ENCODE measurements around the gene PHF21A. TPM values are rescaled to one million over a fixed set of nuclear protein-coding genes. Genes with fewer than 3 reads are reported as not detected.

PHF21A gene
- total RNA-seq, 2 donors from 2014 or later, result 50.3 to 64.3 TPM

- peaks cover 36 to 60% of the 10 kb centered on the region in 2 donors for H3K4me1 Mint-ChIP-seq (ENCODE audit: low read depth in 2 of 2)
- ATAC-seq (no peak), DNase-seq (ENCODE audit: low spot score) (no peak)
- no peaks in the 10 kb centered on the region for H3K9me3 Mint-ChIP-seq
- peak overlapping the region; percentile 57 for H3K4me3 Mint-ChIP-seq
- peak overlapping the region; percentile 77 to 96 for H3K27ac Mint-ChIP-seq
- peaks cover 6% of the 10 kb centered on the region for H3K36me3 Mint-ChIP-seq
- H3K27me3 Mint-ChIP-seq, result no peaks in the 10 kb centered on the region
Observed at GRCh38 chr11:46116007-46116711, 5.1 kb downstream of the PHF21A start.

- peak overlapping the region; percentile 30 for H3K4me3 Mint-ChIP-seq
Observed at GRCh38 chr11:46114961-46115360, 6.3 kb downstream of the PHF21A start.

DNA sequence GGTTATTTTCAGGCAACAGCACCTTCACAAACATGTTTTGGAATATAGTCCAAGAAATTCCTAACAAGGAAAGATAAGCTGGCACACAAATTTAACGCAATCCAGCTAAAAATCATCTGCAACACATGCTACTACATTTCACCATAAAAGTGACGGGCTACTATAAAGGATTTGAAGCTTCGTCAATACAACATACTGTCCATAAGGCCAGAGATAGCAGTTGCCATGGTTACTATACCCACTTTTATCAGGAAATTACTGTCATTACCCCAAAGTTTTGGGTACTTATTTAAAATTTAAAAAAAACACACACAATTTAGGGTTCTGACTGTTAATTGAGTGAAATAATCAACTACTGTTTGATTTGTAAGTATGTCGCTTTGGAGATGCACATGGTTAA, 6.9 kb downstream of the PHF21A start:
- Mint-ChIP-seq H3K4me3 (no peak overlapping the region), H3K27ac (peak overlapping the region; percentile 77 to 96), H3K27me3 (no peaks in the 10 kb centered on the region), H3K9me3 (no peaks in the 10 kb centered on the region), H3K4me1 (ENCODE audit: low read depth in 2 of 2) (peaks cover 30 to 52% of the 10 kb centered on the region in 2 donors), H3K36me3 (peaks cover 4% of the 10 kb centered on the region)
- DNase-seq (ENCODE audit: low spot score) (no peak), ATAC-seq (no peak)

More at GRCh38 chr11:46114961-46115360, 6.3 kb downstream of the PHF21A start:
- Mint-ChIP-seq H3K9me3 (no peaks in the 10 kb centered on the region), H3K4me1 (ENCODE audit: low read depth in 2 of 2) (peaks cover 35 to 58% of the 10 kb centered on the region in 2 donors), H3K36me3 (peaks cover 6% of the 10 kb centered on the region), H3K27me3 (no peaks in the 10 kb centered on the region), H3K27ac (peak overlapping the region; percentile 77 to 96)
- no peak for DNase-seq (ENCODE audit: low spot score)
- no peak for ATAC-seq

DNA sequence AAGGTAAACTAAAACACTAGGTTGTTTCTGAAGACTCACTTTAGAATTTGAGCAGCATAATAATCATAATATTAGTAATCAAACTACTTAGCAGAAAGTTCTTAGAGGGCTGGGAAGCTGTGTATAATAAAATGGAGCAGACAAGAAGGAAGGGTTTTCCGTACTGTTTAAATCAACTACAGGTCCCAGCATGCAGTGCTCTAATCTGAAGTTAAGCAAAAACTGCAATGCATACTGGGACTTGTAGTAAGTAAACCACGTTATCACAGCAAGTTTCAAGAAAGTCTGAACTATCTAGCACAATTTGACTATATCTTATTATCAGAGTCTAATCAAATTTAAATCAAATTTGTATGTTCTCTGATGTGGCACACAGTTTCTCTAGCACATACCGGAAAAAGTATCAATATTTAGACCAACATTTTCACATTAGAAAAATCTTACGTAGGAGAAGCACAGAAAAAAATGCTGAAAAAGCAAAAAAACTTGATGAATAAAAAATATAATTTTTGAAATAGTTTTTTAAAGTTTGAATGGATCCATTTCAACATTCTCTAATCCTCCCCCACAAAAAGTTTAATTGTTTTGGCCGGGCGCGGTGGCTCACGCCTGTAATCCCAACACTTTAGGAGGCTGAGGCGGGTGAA, 8.2 kb downstream of the PHF21A start:
- no peaks in the 10 kb centered on the region for H3K27me3 Mint-ChIP-seq
- no peak overlapping the region for H3K27ac Mint-ChIP-seq
- ATAC-seq, result peak; percentile 92 to 94
- no peaks in the 10 kb centered on the region for H3K36me3 Mint-ChIP-seq
- H3K4me3 Mint-ChIP-seq, result no peak overlapping the region
- DNase-seq (ENCODE audit: low spot score), result no peak
- no peaks in the 10 kb centered on the region for H3K9me3 Mint-ChIP-seq
- H3K4me1 Mint-ChIP-seq (ENCODE audit: low read depth in 2 of 2), result peaks cover 21 to 41% of the 10 kb centered on the region in 2 donors

DNA sequence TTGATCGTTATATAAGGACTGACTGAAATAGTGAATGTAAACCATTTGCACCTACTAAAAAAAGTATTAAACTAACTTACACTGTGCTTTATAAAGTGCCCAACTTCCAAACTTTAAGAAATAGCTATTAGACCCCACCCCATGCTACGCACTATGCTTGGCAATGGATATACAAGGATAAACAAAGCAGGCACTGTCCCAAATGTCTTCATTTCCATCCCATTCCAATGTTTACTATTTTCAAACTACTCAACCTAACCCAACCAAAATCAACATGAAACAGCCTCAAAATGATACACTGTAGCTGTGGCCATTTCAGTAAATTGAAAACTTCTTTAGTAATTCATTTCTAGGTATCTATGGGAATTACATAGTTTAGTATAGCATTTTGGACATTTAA, 12.5 kb downstream of the PHF21A start:
- DNase-seq (ENCODE audit: low spot score) (no peak), ATAC-seq (no peak)
- Mint-ChIP-seq H3K27ac (no peak overlapping the region), H3K27me3 (no peaks in the 10 kb centered on the region), H3K4me3 (no peak overlapping the region), H3K4me1 (ENCODE audit: low read depth in 2 of 2) (peaks cover 20 to 36% of the 10 kb centered on the region in 2 donors), H3K9me3 (no peaks in the 10 kb centered on the region), H3K36me3 (no peaks in the 10 kb centered on the region)

DNA sequence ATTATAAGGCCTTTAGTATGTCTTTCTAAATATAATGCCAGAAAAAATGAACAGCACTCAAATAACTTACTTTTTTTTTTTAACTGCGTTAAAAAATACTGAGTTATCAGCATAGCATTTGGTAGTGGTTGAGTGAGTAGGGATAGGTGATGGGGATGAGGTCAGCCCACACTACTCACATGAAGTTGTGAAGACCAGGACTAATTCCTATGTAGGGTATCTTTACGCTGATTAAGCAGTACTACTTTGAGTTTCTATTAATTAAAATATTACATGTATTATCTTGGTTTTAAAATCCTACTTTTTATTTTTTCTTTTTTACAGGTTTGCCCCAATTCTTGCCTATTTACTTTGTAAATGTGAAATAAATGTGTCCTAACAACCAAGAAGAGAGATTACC, 13.5 kb downstream of the PHF21A start:
- no peaks in the 10 kb centered on the region for H3K27me3 Mint-ChIP-seq

GRCh38 chr11:46107408-46107718, 13.9 kb downstream of the PHF21A start:
- Mint-ChIP-seq H3K36me3 (no peaks in the 10 kb centered on the region), H3K9me3 (no peaks in the 10 kb centered on the region), H3K4me1 (ENCODE audit: low read depth in 2 of 2) (peaks cover 20 to 33% of the 10 kb centered on the region in 2 donors), H3K27me3 (no peaks in the 10 kb centered on the region), H3K4me3 (no peak overlapping the region), H3K27ac (peak overlapping the region in 1 of 2 donors; percentile 37)
- ATAC-seq (no peak), DNase-seq (ENCODE audit: low spot score) (no peak)

More for the DNA sequence above, 13.5 kb downstream of the PHF21A start:
- no peak for DNase-seq (ENCODE audit: low spot score)
- Mint-ChIP-seq H3K9me3 (no peaks in the 10 kb centered on the region), H3K4me3 (no peak overlapping the region), H3K4me1 (ENCODE audit: low read depth in 2 of 2) (peaks cover 17 to 33% of the 10 kb centered on the region in 2 donors), H3K27ac (no peak overlapping the region), H3K36me3 (no peaks in the 10 kb centered on the region)
- no peak for ATAC-seq

DNA sequence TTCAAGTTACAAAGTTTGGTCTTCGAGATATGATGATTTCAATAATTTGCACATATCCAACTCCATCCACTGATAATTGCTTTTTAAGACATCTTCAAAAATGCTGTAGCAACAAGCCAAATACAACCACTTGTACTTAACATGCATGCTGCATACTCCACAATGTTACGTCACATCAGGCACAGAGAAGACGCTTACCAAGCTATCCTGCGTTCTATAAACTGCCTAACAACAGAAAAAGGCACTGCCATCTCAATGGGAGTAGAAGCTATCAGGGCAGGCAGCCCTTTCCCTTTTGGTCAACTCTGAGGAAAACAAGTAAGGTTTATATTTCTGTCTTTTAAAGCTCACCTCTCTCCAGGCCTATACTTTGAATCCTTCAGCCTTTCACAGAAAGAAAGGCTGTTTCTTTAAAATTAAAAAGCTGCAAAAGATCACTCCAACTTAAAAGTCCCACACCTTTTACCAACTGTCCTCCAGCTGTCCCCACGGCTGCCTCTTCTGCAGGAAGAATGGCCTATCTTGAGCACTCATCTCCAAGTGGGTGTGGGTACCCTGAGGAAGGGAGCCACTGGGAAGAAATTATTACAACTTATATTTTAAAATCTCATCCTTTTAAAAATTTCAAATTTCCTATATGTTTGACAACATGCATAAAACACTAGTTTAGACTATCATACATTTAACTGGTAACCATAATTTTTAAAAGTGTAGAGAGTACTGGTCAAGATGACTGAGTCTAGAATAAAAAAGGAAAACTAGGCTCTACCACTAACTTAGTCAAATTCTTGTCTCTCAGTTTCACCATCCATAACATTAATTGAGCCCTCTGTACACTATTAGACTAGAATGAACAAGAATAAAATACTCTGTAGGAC, 14.5 kb downstream of the PHF21A start:
- Mint-ChIP-seq H3K27me3 (no peaks in the 10 kb centered on the region), H3K4me3 (no peak overlapping the region), H3K9me3 (no peaks in the 10 kb centered on the region), H3K27ac (peak overlapping the region in 1 of 2 donors; percentile 37), H3K36me3 (no peaks in the 10 kb centered on the region), H3K4me1 (ENCODE audit: low read depth in 2 of 2) (peaks cover 20 to 33% of the 10 kb centered on the region in 2 donors)
- DNase-seq (ENCODE audit: low spot score), result no peak
- ATAC-seq, result no peak

- H3K4me3 Mint-ChIP-seq, result no peak overlapping the region
- H3K36me3 Mint-ChIP-seq, result no peaks in the 10 kb centered on the region
- ATAC-seq (no peak), DNase-seq (ENCODE audit: low spot score) (no peak)
- peak overlapping the region; percentile 36 to 80 for H3K27ac Mint-ChIP-seq
- H3K27me3 Mint-ChIP-seq, result no peaks in the 10 kb centered on the region
- H3K4me1 Mint-ChIP-seq (ENCODE audit: low read depth in 2 of 2), result peaks cover 22 to 36% of the 10 kb centered on the region in 2 donors
- H3K9me3 Mint-ChIP-seq, result no peaks in the 10 kb centered on the region
Observed at GRCh38 chr11:46105926-46106325, 15.3 kb downstream of the PHF21A start.

DNA sequence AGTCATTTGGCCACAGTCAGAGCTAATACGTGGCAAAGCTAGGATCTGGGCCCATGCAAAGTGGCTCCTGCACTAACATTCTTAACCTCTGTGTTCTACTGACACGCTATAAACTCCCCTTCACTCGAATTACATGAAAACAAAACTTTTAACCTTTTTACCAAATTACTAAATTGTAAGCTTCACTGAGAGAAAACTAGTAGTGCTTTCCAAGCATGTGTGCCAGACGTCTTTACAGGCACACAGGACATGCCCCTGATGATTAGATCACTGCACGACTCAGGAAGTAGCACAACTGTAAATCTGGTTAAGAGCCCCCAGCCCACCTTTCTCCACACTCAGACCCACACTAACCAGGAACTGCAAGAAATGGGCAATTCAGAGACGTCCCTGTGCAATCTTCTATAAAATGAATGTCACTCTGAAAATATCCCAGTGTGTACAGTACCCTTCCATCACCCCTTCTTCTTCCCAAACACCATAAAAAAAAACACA, 16.1 kb downstream of the PHF21A start:
- H3K27ac Mint-ChIP-seq, result peak overlapping the region; percentile 36 to 80
- H3K9me3 Mint-ChIP-seq, result no peaks in the 10 kb centered on the region
- no peak for DNase-seq (ENCODE audit: low spot score)
- H3K4me3 Mint-ChIP-seq, result no peak overlapping the region
- peaks cover 27 to 43% of the 10 kb centered on the region in 2 donors for H3K4me1 Mint-ChIP-seq (ENCODE audit: low read depth in 2 of 2)
- H3K27me3 Mint-ChIP-seq, result no peaks in the 10 kb centered on the region
- H3K36me3 Mint-ChIP-seq, result no peaks in the 10 kb centered on the region
- ATAC-seq, result no peak

DNA sequence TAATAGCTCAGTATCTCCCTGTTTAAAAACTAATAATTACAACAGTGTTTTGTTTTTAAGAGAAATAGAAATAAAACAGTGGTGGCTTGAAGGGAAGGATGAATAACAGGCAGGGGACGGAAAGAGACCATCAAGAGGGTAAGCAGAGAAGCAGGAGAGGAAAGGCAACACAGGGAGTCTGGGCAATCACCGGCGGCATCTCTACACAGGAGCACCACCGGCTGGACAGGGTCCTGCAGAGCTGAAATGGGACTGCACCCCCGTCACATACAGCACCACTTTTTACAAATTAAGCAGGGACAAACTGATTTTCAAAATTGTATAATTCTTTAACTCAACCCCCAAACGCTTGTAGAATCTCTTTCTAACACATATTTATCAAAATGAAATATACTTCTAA, 18.4 kb downstream of the PHF21A start:
- Mint-ChIP-seq H3K27ac (no peak overlapping the region), H3K4me3 (no peak overlapping the region), H3K36me3 (no peaks in the 10 kb centered on the region), H3K27me3 (no peaks in the 10 kb centered on the region), H3K4me1 (ENCODE audit: low read depth in 2 of 2) (peaks cover 41 to 62% of the 10 kb centered on the region in 2 donors), H3K9me3 (no peaks in the 10 kb centered on the region)
- ATAC-seq (no peak), DNase-seq (ENCODE audit: low spot score) (no peak)

- no peaks in the 10 kb centered on the region for H3K36me3 Mint-ChIP-seq
- peak in 1 of 2 donors; percentile 20 for ATAC-seq
Observed at GRCh38 chr11:46100670-46101069, 20.6 kb downstream of the PHF21A start.

DNA sequence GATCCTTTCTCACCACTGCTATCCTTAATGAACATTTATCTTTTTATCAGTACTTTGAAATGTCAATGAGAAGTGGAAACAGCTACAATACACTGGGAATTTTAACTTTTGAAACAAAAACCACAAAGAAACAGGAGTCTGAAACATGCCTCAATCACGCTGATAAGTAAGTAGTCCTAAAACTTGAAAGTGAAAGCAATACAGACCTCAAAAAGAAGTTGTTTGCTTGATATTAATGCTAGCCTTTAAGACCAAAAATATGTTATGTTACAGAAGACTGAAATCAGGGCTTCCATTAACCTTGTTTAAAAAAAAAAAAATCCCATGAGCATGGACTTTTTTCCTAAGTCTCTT, 21.3 kb downstream of the PHF21A start:
- peak overlapping the region; percentile 84 to 93 for H3K27ac Mint-ChIP-seq
- H3K4me3 Mint-ChIP-seq, result peak overlapping the region; percentile 66
- no peaks in the 10 kb centered on the region for H3K9me3 Mint-ChIP-seq
- H3K36me3 Mint-ChIP-seq, result no peaks in the 10 kb centered on the region
- ATAC-seq (peak in 1 of 2 donors; percentile 54), DNase-seq (ENCODE audit: low spot score) (no peak)
- no peaks in the 10 kb centered on the region for H3K27me3 Mint-ChIP-seq
- H3K4me1 Mint-ChIP-seq (ENCODE audit: low read depth in 2 of 2), result peaks cover 42 to 63% of the 10 kb centered on the region in 2 donors

More at GRCh38 chr11:46100670-46101069, 20.6 kb downstream of the PHF21A start:
- Mint-ChIP-seq H3K27me3 (no peaks in the 10 kb centered on the region), H3K4me3 (peak overlapping the region; percentile 66), H3K27ac (peak overlapping the region; percentile 84 to 93), H3K9me3 (no peaks in the 10 kb centered on the region), H3K4me1 (ENCODE audit: low read depth in 2 of 2) (peaks cover 49 to 70% of the 10 kb centered on the region in 2 donors)
- no peak for DNase-seq (ENCODE audit: low spot score)
